ENCODE results near the gene CCDC88B. TPM values are rescaled to one million over a fixed set of nuclear protein-coding genes. Genes with fewer than 3 reads are reported as not detected.
"Not testable (repeated sequence)": the region's sequence is repeated elsewhere in the genome, so short reads cannot be mapped to it uniquely, and the experiment has no call there.

CCDC88B gene
- total RNA-seq, 1 donor from 2014 or later: 5.1 TPM

- H3K36me3 ChIP-seq: peaks cover 10 to 18% of the 10 kb centered on the region in 2 donors
- H3K27me3 ChIP-seq: no peaks in the 10 kb centered on the region
- intact Hi-C loops (cut with DNase I): no loop called here
- TF ChIP-seq CTCF (IDR thresholded peaks at IDR 0.05): no peak
- no peak overlapping the region for H3K27ac ChIP-seq
- H3K4me3 ChIP-seq: no peak overlapping the region
- DNase-seq (ENCODE audit: low spot score in 2 of 2): no peak
- H3K9me3 ChIP-seq: no peaks in the 10 kb centered on the region
- H3K4me1 ChIP-seq: peaks cover 7 to 10% of the 10 kb centered on the region in 2 donors
Observed at GRCh38 chr11:64314805-64315561, 25.0 kb upstream of the CCDC88B start.

GRCh38 chr11:64315667-64316526 lies 24.1 kb upstream of the CCDC88B start:
- intact Hi-C loops (cut with DNase I); H3K9me3 ChIP-seq; H3K27me3 ChIP-seq; DNase-seq (ENCODE audit: low spot score in 2 of 2): not testable (repeated sequence)
- Histone ChIP-seq H3K4me3 (peak overlapping the region in 1 of 2 donors; percentile 75), H3K27ac (peak overlapping the region; percentile 95 to 99), H3K36me3 (peaks cover 14 to 25% of the 10 kb centered on the region in 2 donors), H3K4me1 (peaks cover 7 to 10% of the 10 kb centered on the region in 2 donors)

GRCh38 chr11:64316672-64317324 lies 23.2 kb upstream of the CCDC88B start:
- intact Hi-C loops (cut with DNase I): loop anchor here (1.0 kb wide), 2 partner anchors 11 to 46 kb away; partner anchors contain the start of gene ESRRA
- TF ChIP-seq CTCF (IDR thresholded peaks at IDR 0.05): no peak
- Histone ChIP-seq H3K27ac (peak overlapping the region; percentile 95 to 99), H3K27me3 (no peaks in the 10 kb centered on the region), H3K4me3 (peak overlapping the region; percentile 75 to 93), H3K4me1 (peaks cover 7 to 10% of the 10 kb centered on the region in 2 donors), H3K36me3 (peaks cover 15 to 30% of the 10 kb centered on the region in 2 donors), H3K9me3 (no peaks in the 10 kb centered on the region)
- DNase-seq (ENCODE audit: low spot score in 2 of 2): no peak

GRCh38 chr11:64317325-64317960 lies 22.6 kb upstream of the CCDC88B start, which contains the start of gene TRMT112:
Gene TRMT112 (minus strand): TSS chr11:64317559. CDS start chr11:64317526, 33 bp downstream.
- intact Hi-C loops (cut with DNase I): loop anchor here (1.0 kb wide), 2 partner anchors 12 to 47 kb away; partner anchors contain the start of gene ESRRA
- peak within 1 kb of the TSS; percentile 95 to 99 for H3K27ac ChIP-seq
- H3K4me1 ChIP-seq: peaks cover 7 to 10% of the 10 kb centered on the region in 2 donors
- peaks cover 16 to 34% of the 10 kb centered on the region in 2 donors for H3K36me3 ChIP-seq
- no peak for TF ChIP-seq CTCF (IDR thresholded peaks at IDR 0.05)
- DNase-seq (ENCODE audit: low spot score in 2 of 2): peak; percentile 94 to 99
- H3K9me3 ChIP-seq: no peaks in the 10 kb centered on the region
- H3K27me3 ChIP-seq: no peaks in the 10 kb centered on the region
- H3K4me3 ChIP-seq: peak within 1 kb of the TSS; percentile 75 to 93

GRCh38 chr11:64317961-64318765 lies 21.8 kb upstream of the CCDC88B start, which contains the start of gene PRDX5:
Gene PRDX5 (plus strand): TSS chr11:64318121. CDS start chr11:64318216, 95 bp downstream.
- peak in 2 of 3 experiments; percentile 36 to 47 for TF ChIP-seq CTCF (IDR thresholded peaks at IDR 0.05)
- H3K27me3 ChIP-seq: no peaks in the 10 kb centered on the region
- peak; percentile 89 to 98 for DNase-seq (ENCODE audit: low spot score in 2 of 2)
- no peaks in the 10 kb centered on the region for H3K9me3 ChIP-seq
- H3K36me3 ChIP-seq: peaks cover 19 to 36% of the 10 kb centered on the region in 2 donors
- intact Hi-C loops (cut with DNase I): loop anchor here (1.0 kb wide), 3 partner anchors 13 to 48 kb away; partner anchors contain the start of gene ESRRA
- H3K4me1 ChIP-seq: peaks cover 7 to 10% of the 10 kb centered on the region in 2 donors
- H3K27ac ChIP-seq: peak within 1 kb of the TSS; percentile 95 to 99
- H3K4me3 ChIP-seq: peak within 1 kb of the TSS; percentile 75 to 93

All from ascending aorta (tissue), 2 donors.